NCI-H1092 treated with DMSO at 0.1 percent for 48 hours (cell line): ENCODE measurements around the gene WWOX.

ENCODE experiments used
- DNase-seq: peaks from one replicate; lab custom pipeline; 2025; lab: John Stamatoyannopoulos, UW

The WWOX gene

DNA sequence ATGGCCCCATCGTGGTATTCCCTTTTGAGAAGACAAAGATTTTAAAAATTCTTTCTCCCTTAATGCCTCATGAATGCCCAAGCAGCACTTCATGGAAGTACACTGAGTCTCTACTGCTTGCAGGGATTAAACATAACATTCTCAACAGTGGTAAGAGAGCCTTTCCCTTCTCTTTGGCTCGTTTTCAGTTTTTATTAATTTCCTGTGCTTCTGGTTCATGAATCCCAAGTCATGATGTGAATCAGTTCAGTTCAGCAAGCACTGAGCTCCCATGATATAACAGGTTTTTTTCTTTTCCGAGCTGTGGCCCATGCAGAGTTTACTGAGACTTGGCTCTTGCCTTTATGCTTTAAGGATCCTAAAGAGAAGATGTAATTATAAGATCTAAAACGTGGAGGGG is 175.3 kb downstream of the WWOX start:
- DNase-seq, result no peak

DNA sequence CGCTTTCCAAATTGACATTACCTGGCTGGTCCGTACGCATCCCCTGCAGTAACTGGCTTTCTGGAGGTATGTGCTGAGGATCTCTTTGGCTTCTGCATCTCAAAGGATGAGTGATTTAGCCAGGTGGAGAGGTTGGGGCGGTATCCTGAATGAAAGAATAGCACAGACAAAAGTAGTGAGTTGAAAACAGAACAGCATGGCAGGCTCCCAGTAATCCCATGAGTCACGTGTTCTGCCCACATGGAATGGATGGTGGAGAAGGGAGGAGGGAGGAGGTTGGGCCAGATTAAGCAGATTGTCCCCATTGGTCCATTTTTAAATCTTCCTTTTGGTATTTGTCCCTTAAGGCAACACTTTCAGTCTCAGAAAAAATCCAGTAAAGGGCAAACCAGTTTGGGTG is 176.0 kb downstream of the WWOX start:
- DNase-seq, result no peak

DNA sequence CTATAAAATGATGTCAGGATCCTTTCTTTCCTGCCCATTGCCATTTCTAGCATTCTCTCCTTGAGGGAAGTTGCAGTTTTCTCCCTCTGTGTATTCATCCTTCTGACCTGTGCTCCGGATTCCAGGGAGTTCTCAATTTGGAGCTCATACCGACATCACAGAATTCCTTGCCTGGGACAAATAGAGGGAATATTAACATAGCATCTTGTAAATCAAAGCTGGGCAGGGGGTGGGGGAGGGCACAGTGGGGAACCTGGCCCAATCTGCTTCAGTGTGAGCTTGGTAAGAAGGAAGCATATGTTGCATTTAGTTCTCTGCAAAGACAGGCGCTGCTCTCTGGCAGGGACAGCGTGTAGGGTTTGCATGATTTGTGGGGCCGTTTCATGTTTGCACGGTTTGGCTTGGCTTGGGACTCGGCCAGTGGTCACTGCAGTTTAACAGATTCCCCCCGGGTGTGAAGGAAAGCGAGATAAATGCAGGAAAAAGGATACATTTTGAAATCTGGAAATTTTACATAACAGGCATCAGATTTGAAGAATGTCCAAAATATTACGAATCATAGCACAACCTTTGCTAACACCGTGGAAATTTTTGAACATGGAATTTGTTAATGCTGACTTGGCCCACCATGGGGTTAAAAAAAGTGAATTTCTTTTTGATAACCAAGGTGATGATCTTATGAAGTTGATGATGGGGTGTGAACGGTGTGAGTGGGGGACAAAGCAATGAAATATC is 178.0 kb downstream of the WWOX start:
- peak; percentile 17 for DNase-seq

DNA sequence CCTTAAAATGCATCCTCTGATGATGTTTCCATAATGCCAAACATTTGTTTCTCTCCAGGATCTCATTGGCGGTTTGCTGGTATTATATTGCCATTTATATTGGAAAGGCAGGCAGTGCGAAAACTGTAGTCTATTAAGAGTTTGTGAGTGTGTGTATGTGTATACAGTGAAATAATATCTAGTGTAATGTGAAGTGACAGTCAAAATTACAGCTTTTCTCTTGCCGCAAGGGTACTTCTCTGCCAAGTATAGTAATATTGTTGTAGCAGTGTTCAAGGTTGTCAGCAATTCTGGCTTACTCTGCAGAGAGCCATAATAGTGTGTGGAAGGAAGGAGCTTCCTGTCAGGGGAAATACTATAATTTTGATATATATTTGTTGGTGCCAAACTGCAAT is 178.6 kb downstream of the WWOX start:
- DNase-seq, result peak; percentile 12

DNA sequence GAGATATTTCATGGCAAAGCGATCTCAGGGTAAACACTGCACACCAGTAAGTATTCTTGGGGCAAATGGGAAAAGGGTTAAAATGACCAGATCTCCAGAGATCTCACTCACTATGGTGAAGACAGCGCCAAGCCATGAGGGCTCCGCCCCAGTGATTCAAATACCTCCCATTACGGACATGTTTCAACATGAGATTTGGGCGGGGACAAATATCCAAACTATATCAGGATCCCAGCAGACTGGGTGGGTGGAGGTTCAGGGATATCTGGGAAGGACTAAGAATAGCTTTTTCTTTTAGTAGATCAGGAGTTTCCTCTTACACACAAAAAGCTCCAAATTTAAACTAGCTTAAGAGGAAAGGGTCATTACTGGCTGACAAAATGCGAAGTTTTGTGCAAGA is 181.7 kb downstream of the WWOX start:
- DNase-seq, result no peak

DNA sequence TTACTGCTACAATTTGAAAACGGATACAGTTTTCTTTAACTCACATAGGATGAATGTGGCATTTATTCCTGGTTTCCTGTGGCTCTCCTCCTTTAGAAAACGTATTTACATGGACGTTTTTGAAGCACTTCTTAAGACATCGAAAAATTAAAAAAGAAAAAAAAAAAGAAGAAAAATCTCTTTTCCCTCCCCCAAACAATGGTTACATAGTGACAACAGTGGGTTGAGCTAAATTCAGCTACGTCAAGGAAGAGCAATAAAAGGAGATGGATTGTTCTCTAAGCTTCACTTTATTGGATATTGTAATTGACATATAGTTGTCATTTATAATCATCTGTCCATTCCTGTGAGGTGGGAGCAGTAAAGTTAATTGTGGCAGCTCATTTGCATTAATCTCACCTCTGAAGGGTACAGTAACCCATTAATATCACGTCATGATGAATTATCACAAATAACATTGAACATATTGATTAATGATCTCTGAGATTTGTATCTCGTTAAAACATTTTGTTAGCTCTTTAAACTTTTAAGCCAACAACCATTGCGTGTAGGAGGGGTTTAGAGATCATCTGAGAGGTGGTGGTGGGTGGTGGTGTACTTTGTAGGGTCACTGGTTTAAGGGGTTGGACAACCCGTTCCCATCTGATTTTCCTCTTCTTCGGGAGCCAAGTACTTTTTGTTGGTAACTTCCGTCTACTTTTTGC is 184.2 kb downstream of the WWOX start:
- DNase-seq, result no peak

DNA sequence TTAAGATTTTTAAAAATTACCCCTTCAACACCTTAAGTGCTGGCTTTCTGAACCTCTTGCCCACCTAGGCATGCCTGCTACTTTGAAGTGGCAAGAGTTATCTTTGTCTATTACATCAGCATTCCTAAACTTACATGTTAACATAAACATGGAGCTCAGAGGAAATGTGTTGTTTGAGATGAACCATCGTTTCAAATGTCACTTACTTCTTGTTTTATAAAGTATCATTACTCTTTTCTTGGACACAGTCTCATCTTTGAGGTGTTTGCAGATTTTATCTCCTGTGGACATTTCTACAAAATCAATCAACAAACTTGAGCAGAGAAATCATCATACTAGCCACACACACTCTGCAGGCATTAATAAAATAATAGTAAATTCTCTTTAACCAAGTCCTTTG is 184.9 kb downstream of the WWOX start:
- no peak for DNase-seq

DNA sequence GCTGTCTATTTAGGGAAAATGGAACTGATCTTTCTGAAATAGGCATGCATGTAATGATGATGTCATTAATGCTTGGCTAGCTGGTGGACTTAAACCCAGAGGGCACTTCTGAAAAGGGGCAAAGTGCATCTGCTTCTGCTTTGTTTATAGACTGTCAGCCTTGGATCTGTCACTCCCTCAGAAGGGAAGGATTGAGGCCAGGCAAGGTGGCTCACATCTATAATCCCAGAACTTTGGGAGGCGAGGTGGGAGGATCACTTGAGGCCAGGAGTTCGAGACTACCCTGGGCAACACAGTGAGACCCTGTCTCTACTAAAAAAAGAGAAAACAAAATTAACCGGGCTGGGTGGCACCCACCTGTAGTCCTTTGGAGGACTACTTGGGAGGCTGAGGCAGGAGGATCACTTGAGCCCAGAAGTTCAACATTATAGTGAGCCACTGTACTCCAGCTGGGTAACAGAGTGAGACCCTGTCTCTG is 185.5 kb downstream of the WWOX start:
- DNase-seq, result no peak

DNA sequence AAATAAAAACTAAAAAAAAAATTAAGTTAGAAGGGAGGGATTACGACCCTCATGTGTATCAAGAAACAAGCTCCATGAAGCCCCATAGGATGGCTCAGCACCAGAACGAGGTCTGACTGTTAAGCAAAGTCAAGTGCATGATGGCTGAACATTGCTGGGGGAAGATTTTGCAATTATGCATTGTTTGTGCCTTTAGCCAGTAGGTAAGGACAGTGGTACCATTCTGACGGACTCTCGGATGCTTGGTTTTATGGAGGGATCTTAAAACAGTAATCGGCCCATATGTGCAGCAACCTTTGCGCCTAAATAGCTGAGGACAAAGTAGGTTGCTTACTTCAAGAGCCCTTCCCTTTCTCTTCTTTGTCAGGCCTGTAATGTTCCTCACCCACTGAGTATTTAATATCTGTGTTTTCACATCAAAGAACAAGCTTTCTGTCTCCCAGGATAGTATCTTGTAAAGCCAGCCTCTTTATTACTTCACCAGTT is 186.0 kb downstream of the WWOX start:
- DNase-seq, result no peak

DNA sequence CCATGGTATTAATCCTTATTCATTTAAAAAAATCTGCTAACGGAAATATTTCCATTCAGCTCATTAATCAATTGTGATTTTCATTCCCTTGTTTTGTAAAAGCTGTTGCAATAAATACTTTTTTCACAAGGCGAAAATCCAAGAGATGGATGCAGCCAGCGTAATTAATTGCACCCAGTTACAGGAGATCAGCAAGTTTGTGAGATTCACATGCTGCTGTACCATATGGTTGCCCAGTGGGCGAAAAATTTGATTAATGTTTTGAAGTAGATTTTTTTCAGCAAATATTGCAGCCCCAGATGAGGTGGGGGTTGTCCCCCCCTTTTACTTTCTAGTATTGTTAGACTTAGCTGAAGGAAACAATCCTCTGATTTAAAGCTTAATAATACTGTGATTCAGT is 186.6 kb downstream of the WWOX start:
- no peak for DNase-seq

DNA sequence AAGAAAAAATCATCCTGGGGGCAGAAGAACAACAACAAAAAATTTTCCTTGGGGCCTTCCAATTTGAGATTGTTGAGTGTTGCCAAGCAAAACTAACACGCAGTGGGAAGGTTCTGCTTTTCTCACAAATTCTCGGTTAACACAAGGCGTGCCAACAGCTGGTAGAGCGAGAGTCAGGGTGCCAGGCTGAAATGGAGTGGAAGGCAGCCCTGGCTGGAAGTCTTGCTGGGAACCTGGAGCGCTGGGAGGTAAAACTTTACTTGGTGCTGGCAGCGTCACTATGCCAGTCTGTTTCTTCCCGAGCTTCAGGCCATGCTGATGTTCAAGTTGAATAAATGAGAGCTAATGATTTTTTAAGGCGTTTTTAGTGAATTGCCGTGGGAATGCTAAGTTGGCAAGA is 189.4 kb downstream of the WWOX start:
- DNase-seq, result no peak

DNA sequence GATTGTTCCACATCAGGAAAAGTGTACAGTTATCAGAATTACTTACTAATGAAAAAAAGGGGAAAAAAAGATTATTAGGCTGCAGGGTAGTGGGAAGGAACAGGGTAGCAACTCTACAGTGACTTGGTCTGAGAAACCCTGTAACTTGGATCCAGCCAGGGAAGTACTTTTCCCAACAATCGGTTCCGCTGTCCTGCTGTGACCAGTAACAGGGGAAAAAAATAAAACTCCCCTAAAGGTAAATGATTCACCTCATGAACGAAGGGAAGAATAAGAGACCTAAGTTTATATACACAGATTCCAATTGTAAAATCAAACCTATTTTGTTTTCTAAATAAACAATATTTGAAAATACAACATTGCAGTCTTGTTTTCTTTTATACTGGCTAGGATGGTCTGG is 189.9 kb downstream of the WWOX start:
- no peak for DNase-seq

DNA sequence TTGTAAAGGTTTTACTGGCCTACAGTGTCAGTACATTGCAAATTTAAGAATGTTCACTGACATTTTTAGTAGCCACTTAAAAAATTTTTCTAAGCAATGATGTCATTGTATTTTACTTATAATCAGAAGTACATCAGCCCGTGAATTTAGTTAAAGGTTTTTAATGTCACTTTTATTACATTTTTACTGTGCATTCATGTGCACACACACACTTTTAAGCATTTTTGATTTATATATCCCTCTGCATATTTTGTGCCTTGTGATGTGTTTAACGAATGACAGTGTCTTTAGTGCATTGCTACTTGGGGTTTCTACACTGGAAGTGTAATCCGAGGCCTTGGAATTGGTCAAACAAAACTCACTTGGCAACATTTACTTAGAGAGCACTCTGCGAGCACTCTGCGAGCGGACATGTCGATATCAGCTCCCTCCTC is 190.4 kb downstream of the WWOX start:
- DNase-seq, result peak; percentile 68

DNA sequence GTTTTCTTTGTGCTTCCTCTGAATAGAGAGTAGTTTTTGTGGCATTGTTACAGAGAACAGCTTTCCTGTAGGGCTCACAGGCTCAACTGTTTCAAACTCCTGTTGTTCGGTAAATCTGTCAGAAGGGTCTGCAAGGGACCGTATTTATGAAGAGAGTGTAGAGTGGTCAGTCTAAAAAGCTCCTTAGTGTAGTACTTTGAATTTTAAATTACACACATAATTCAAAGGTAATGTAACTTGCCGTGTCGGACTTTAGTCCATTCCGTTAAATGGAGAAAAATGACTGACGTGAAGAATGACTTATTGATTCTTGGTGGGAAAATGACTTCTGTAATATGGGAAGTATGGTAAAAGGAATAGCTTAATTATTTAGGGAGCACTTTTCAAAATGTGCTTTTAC is 190.9 kb downstream of the WWOX start:
- peak; percentile 68 for DNase-seq

DNA sequence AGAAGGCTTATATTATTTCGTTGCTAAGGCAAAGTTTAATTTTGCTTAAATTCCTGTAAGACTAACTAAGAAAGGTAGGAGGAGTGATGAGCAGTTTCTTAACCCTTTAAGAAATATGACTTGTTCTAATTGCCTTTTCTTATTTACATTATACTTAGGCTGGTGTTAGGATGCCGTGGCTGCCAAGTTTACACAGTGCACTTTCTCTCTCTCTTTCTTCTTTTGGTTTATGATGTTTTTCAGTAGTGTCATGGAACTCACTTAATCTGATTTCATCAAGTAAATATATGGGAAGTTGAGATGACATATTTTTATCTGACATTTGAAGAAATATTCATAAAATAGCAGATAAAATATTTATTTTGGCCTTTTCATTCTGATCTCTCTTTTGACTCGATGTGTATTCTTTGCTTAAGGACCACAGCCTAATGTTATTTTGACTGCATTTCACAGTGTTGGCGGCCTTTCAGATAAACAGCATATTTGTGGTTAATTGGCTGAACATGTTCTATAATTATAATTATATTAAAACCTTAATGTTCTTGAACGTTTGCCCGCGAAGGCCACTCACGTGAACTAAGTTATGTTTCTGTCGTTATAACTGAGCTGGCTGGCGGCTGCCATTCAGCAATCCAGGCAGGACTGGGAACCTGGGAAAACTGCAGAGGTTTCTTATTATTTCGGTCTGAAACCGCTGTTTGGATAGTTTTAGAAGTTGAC is 191.6 kb downstream of the WWOX start:
- peak; percentile 68 for DNase-seq

DNA sequence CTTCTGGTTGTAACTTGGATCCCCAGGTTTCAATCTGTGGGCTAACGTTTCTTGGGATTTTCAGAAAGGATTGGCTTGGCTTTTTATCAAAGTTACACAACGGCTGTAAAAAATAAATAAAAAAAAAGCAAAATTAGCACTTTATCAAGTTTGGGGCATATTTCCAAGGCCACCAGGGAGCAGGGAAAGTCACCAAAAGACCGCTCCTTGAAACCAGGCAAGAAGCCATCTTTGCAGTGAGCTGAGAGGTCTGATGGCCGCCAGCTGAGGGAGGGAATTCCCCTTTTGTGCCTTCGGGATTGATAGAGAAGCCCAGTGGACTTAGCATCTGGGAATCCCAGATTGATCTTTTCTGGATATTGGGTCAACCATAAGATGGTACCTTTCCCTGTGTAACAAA is 192.2 kb downstream of the WWOX start:
- DNase-seq, result peak; percentile 27

DNA sequence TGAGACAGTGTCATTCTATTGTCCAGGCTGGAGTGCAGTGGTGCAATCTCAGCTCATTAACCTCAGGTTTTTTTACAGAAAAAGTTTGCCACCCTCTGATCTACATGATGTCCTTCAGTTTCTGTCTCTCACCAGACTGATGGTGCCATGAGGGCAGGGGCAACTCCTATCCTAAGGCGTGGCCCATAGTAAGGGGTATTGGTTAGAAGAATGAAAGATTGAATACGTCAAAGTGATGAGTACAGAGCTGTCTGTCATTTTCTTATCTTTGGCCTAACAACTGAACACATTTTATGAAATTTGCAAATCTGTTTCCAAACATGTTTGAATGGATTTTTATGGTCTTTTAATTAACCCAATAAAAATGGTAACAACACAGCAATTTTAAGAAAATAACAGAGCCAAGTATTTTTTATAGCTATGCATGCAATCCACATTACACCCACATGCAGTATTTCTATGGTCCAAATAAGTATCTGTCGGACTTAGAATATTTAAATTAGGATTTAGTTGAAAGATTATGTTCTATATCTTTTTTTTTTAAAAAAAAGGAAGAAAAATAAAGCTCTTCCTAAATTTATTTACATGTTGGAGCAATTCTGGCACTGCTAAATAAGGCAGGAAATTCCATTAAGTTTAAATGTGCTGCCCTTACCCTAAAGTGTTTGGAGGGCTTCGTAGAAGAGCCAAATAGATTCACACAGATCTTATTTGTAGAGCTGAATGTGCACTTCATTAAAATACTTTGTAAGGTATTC is 192.8 kb downstream of the WWOX start:
- DNase-seq, result no peak

DNA sequence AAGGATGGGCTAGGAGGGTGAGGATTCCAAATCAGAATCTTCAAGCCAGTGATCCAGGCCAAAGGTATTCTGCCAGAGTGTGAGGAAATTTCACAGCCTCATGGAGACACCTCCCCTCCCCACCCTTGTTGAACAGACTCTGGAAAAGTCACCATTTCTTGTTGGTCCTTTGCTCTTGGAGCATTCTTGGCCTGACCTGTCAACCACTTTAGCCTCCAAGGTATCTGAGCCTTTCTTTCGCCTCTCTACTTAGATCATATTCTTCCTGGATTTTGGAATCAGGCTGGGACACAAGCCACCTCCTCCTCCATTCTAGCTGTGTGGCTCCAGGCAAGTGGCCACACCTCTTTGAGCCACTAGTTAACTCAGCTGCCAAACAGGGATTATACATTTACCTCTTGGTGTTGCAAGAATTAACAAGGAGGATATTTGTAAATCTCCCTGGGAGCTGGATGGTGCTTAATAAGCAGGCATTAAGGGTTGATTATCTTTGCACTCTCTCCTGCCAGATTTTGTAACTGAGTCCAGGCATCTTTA is 193.5 kb downstream of the WWOX start:
- DNase-seq, result no peak

DNA sequence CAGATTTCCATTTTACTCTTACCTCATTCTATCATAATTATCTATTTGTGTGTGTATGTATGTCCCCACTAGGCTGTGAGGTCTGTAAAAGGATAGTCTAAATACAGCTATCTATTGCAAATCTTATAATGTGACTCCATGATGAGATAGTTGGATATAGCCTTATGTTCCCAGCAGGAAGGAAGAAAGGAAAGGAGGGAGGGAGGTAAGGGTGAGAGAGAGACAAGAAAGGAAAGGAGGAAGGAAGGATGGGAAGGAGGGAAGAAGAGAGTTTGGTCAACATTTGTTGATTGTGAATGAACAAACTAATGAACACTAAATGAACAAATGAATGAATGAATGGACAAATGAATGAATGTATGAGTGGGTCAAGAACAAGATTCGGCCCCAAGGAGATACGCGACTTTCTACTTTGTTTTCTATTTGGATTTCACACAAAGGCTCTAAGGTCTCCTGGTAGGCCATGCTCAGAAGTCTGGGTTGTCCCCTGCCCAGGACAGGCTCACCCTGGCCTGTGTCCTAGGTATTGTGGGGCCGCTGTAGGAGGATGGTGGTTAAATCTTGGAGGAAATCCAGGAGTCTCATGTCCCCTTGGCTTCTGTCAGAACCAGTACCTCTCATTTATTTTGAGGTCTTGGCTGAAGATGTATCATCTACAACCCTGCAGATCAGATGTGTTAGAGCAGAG is 195.2 kb downstream of the WWOX start:
- DNase-seq, result no peak

DNA sequence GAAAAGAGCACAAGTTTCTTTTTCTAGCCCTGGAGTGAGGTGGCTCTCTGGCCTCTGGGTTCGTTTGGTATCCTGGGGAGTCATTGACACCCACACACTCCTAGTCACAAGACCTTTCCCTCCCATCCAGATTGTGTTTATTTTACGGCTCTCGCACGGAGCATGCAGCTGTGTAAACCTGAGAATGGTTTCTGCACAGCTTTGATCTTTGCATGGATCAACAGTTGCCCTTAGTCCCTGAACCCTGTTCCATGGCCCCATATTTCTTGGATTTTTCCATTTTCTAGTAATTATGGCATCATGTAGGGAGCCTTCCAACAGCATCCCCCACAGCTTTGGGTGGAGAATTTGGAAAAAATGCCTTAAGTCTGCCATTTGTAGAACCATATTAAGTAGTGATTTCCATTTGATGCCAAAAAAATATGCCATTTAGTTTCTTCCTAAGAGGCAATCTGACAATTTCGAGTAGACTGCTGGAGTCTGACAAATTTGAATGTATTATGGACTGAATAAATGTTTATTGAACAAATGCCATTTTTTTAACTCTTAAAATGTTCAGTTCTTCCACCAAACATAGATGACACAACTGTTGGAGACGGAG is 197.7 kb downstream of the WWOX start:
- DNase-seq, result peak; percentile 90

DNA sequence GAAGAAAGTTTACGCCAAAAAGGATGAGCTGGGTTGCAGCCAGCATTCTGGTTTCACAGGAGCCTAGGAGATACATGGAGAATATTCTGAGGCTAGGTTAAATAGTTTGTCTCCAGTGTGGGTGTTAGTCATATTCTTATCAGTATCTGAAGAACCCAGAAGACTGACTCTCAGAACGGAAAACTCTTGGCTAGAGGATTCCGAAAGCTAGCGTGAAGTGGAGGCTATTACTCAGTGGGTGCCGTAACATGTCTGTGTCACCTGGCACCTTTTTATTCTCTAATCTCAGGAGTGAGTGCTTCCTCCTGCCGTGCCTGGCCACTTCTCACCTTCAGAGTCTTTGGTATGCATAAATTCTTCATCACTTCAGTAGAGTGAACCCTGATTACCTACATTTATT is 199.5 kb downstream of the WWOX start:
- DNase-seq, result no peak
